Amniotic epithelial cell (primary cell): ENCODE measurements around the gene BRD2.

Experiments used
- DNase-seq: peaks from one replicate; pipeline ENCODE4 v3.0.0-alpha.2; 2010; ENCODE audit warnings: low read depth

BRD2 gene

GRCh38 chr6:32949113-32949512 lies 19.3 kb upstream of the BRD2 start:
- no peak for DNase-seq

GRCh38 chr6:32950010-32950409 lies 18.4 kb upstream of the BRD2 start:
- DNase-seq, result no peak

- no peak for DNase-seq
These were observed 17.9 kb upstream of the BRD2 start for GRCh38 chr6:32950449-32950848.

GRCh38 chr6:32952817-32953739 lies 15.3 kb upstream of the BRD2 start, which contains the start of gene HLA-DMA:
Gene HLA-DMA (minus strand): TSS chr6:32953097. CDS start chr6:32953036, 61 bp downstream.
- peak; percentile 92 for DNase-seq

DNA sequence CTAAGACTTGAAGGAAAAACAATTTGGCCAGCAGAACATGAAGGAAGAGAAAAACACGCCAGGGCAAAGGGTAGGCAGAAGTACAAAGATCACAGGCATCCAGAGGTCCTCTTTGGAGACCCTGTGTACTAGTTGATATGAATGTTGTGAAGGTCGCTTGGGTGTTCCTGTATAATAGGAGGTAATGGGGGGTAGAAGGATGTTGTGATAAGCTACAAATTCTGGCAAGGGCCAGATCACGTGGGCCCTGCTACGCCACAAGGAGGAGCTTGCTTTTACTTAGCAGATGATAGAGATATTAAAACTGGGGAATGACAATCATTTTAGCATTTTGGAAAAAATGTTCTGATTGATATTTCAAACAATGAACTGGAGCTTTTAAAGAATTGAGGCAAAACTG lies 14.6 kb upstream of the BRD2 start:
- no peak for DNase-seq

DNA sequence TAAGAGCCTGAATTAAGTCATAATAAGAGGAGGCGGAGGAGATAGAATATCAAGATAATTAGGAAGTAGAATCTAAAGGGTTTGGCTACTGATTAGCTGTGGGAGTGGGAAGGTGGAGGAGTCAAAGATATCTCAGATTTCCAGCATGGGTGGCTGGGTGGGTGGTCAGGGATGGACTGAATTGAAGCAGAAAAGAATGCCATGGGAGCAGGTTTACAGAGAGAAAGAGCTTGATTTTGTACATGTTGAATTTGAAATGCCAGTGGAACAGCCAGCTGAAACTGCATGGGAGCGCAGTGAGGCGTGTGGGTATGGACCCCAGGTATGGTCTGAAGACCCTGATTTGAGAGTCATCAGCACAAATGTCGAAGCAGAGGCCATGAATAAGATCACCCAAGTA lies 14.1 kb upstream of the BRD2 start:
- no peak for DNase-seq

DNA sequence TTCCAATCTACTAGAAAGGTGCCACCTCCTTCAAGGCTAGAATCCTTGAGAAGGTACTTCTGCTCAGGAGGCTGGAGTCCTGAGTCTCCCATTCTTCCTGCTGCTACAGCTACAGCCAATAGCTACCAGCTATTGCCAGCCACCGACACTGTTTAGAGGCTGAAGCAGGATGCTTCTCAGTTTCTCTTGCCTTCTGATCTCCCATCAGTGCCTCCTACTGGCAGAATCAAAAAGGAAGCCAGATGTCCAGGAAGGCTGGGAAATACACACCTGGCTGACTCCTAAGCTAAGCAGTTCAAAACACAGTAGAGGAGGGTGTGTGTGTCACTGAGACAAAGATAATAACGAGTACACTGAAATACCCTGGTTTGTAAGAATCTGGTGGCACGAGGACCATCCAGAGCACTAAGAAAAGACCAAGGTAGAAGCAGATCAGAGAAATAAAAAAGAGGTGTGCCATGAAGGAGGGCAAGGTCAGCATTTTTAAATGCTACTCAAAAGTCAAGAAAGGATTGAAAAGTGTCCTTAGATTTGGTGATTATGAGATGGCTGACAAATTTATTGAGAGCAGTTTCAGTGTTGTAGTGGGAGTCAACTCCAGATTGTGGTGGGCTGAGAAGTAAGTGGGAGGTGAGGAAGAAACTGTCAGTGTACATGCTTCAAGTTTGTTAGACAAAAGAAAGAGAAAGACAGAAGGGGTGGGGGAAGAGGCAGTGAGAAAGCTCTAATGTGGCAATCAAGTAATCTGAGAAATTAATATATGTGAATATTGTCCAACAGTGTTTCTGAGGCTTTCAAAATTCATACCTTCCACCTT lies 13.2 kb upstream of the BRD2 start:
- peak; percentile 49 for DNase-seq

DNA sequence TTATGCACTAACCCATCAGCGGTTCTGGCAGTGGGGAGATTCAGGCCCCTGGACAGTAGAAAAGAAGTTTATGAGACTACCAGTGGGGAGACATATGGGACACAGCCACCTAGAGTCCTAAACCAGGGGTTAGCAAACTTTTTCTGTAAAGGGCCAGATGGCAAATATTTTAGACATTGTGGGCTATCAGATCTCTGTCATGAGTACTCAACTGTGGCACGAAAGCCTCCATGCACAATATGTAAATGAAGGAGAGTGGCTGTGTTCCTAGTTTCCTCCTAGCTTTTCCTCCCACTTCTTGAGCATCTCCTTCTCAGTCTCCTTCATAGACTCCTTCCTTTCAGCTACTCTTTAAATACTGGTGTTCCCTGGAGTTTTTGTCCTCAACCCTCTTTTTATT lies 12.2 kb upstream of the BRD2 start:
- no peak for DNase-seq

DNA sequence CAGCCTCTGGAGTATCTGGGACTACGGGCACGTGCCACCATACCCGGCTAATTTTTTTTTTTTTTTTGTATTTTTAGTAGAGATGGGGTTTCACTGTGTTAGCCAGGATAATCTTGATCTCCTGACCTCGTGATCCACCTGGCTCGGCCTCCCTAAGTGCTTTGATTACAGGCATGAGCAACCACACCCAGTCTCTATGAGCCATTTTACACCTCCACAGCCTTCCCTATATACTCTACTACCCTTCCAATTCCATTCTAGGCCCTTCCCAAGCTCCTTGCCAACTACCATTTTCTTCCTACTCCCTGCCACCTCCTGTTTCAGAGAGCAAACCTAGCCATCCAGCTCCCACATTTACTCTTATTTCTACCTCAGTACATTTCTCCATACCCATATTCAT lies 7.8 kb upstream of the BRD2 start:
- DNase-seq, result no peak

- DNase-seq, result no peak
These were observed 6.1 kb upstream of the BRD2 start for GRCh38 chr6:32962213-32962826.

GRCh38 chr6:32963866-32964265 lies 4.5 kb upstream of the BRD2 start:
- no peak for DNase-seq

DNA sequence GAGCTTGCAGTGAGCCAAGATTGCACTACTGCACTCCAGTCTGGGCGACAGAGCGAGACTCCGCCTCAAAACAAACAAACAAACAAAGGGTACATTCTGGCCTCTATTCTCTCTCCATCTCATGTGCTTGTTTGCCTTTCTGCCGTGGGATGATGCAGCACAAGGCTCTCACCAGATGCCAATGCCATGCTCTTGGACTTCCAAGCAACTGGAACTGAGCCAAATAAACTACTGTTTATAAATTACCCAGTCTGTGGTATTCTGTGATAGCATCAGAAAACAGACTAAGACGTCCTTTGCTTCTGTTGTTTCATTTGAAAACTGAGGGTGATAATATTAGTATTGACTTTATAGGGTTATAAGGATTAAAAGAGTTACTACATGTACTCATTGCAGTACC lies 3.6 kb upstream of the BRD2 start:
- no peak for DNase-seq

- DNase-seq, result peak; percentile 48
These were observed 973 bp upstream of the BRD2 start for GRCh38 chr6:32967151-32968091.

GRCh38 chr6:32968867-32969684 lies 682 bp downstream of the BRD2 start:
- DNase-seq, result peak; percentile 92

DNA sequence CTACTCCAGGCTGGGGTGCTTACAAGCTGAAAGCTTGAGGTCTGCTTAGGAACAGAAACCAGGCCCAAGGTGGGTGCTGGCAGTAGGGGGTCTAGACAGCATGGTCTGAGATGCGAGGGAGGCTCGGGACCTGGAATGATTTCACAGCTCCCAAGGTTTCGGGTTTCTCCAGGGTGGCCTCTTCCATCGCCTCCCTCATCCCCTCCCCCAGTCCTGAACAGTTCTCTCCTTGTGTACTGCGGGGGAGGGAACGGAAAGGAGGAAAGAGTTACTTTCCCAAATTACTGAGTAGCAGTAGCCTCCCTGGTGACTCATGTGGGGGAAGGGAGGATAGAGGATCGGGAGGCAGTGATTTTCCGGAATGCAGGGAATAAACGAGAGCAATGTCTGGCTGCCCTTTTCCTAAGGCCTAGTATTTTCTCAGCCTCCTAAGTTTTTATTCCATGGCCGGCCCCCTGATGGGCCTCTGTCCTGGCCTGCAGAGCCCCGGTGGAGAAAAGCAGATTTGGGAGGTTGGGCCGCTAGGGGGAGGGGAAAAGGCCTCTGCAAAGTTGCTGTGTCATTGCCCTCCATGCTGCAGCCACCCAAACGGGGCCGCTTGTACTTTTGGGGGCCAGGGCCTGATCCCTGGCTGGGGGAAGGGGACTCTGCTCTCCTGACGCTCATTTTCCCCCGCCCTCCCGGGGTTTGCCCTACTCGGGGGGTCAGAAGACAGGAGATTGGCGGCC lies 1.5 kb downstream of the BRD2 start:
- DNase-seq, result peak; percentile 96

DNA sequence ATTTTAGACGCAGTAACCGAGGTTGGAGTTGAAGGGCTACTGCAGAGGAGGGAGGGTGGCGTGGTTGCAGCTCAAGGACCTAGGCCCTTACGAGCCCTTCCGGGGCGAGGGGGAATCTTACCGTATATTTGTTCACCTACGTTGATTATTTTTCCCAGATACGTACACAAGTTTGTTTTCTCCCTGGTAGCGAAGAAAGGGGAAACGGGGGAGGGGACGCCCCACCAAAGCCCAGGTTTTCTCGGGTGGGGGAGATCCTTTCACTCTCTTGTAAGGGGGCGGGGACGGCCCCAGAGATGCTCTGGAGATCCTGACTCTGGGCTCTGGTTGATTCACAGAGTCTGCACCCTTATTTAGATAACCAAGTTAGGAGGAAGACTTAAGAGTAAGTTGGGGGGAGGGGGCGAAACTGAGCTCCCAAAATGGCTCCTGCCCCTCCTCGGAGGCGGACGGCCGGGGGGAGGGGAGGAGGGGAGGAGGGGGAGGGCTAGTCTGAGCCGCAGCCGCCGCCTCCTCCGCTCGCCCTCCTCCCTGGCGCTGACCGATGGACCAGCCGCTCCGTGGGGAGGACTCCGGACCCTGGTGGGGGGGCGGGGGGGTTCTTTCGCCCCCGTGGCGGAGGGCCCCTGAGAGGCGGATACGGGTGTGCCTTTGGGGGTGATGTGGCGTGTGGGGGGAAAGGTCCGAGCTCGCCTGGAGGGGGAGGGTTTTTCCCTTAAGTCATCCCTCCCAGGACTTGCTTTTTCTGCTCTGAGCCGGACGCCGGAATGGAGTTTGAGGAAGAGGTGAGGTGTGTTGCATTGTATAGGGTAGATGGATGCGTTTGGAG lies 2.2 kb downstream of the BRD2 start:
- peak; percentile 90 for DNase-seq

GRCh38 chr6:32971242-32971580 lies 2.8 kb downstream of the BRD2 start:
- no peak for DNase-seq

DNA sequence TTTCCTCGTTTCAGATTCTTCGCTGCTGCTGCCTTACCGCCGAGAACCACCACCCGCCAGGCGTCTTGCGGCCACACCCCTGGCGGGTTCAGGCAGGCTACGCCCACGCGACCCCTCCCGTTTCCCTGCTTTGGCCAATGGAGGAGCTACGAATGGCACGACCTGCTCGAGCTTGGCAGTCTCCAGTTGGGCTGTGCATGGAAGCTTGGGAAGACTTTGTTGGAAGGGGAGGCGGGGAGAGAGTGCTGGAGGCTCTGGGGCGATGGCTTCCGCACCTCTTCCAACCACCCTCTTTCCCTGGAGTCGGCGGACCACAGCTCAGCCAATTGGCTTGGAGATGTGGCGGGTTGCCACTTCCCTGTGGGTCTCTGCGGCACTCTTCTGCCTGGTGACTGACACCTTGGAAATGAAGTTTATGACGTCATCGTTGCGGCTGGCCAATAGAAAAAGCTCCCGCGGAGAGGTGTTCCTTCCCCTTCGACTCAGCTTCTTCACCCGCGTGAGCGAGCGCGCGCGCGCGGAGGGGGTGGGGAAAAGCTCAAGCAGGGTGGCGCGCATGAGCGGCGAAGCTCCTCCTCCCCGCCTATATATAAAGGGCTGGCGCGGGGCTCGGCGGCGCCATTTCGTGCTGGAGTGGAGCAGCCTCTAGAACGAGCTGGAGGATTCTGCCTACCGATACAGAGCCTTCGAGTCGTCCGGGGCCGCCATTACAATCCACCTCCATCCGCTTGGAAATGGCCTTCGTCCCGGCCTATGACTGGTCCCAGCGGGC lies 3.4 kb downstream of the BRD2 start:
- peak; percentile 100 for DNase-seq
